GM12891 (cell line): ENCODE results near the gene TNS3.

Experiments used
- DNase-seq: peaks from one replicate; pipeline ENCODE4 v3.0.0; 2011; ENCODE audit warnings: low spot score; ENCODE audit not compliant: insufficient read length
- FAIRE-seq: peaks from 2 replicates; lab custom pipeline; 2011; peaks lifted over from hg19 to GRCh38; lab: Jason Lieb, UNC
- PAX5 ChIP-seq: IDR thresholded peaks from 2 replicates; pipeline ENCODE4 v1.6.1; 2011; ENCODE audit warnings: low read length, moderate library complexity, mild to moderate bottlenecking; ENCODE audit not compliant: insufficient read depth, severe bottlenecking
- POLR2A ChIP-seq: IDR thresholded peaks from 2 replicates; pipeline ENCODE4 v1.6.1; 2011; ENCODE audit warnings: low read depth, low read length, control low read depth
- POLR2AphosphoS5 ChIP-seq: IDR thresholded peaks from 2 replicates; pipeline ENCODE4 v1.6.1; 2011; ENCODE audit warnings: low read depth, low read length, control low read depth
- POU2F2 ChIP-seq: IDR thresholded peaks from 2 replicates; pipeline ENCODE4 v1.6.1; 2011; ENCODE audit warnings: low read depth, mild to moderate bottlenecking, control low read depth, low read length, moderate library complexity
- SPI1 ChIP-seq: IDR thresholded peaks from 2 replicates; pipeline ENCODE4 v1.6.1; 2011; ENCODE audit warnings: low read depth, low read length, control low read depth
- TAF1 ChIP-seq: IDR thresholded peaks from 2 replicates; pipeline ENCODE4 v1.6.1; 2011; ENCODE audit warnings: low read depth, low read length, control low read depth

The TNS3 gene

DNA sequence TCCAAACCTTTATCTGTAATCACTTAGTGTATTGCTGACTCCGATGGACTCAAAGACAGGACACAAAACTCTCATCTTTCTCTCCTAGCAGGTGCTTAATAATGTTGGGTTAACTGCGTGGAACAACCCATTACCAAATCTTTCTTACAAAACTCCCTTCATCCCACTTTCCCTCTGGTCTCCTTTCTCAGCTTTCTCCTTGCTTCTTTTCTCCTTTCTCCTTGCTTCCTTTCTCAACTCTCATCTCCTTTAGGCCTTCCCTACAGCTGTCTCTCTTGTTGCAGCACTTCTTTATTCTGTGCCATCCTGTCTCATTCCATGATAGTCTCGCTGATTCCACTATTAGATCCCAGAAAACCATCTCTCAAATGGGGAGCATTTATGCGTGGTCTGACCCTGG, 67.5 kb downstream of the TNS3 start:
- FAIRE-seq (no peak), DNase-seq (no peak)
- TF ChIP-seq TAF1 (no peak), POLR2AphosphoS5 (no peak), SPI1 (no peak), PAX5 (no peak), POLR2A (no peak)

DNA sequence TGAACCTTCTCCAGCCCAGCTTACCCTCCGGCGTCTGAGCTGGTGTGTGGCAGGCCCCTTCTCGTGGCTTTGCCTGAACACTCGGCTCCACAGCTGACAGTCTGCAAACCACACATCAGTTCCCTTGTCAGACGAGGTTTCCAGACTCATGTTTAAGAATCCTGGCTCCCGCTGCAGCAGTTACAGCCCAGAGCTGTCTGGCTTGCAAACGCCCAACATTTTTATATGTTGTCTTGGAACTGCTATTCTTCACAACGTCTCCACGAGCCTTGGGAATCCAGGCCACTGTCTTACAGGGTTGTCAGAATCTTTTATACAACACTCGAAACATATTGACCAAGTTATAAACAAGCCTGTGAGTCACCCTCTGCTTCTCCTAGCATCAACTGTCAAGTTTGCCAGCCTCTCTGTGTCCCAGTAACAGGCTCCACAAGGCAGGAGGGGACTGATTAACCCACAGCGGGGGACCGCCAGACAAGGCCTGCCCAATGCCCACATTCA, 68.1 kb downstream of the TNS3 start:
- TF ChIP-seq POLR2AphosphoS5 (no peak), POU2F2 (no peak), TAF1 (no peak), POLR2A (no peak), PAX5 (no peak), SPI1 (no peak)
- no peak for DNase-seq
- no peak for FAIRE-seq

DNA sequence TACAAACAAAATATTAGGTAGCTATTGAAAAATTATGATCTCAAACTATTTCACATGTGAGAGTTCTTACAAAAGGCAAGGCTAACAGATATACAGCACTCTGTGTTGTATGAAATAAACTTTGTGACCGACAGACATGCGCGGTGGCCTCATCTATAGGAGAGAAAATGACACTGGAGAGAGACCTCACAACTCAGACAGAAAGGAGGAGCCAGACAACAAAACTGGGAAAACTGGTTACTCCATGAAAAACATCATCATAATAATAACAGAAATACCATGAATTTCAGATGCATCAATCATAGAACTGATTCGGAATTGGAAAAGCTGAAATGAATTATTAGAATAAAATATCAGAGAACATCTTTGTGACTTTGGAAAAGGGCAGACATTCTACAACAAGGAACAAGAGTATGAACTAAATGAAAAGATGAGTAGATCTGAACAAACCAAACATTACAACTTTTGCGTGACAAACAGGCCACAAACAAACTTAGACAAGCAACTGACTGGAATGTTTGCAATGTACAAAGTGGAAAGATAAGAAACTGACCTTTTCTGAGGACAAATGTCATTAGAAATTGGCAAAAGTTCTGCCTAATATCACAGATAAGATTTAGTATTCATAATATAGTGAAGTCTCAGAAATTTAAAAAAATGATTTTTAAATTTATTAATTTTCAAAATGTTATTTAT, 69.3 kb downstream of the TNS3 start:
- TF ChIP-seq POU2F2, result no peak
- TF ChIP-seq PAX5, result no peak
- no peak for TF ChIP-seq POLR2A
- no peak for TF ChIP-seq POLR2AphosphoS5
- TF ChIP-seq SPI1, result no peak
- no peak for TF ChIP-seq TAF1
- no peak for DNase-seq
- no peak for FAIRE-seq

DNA sequence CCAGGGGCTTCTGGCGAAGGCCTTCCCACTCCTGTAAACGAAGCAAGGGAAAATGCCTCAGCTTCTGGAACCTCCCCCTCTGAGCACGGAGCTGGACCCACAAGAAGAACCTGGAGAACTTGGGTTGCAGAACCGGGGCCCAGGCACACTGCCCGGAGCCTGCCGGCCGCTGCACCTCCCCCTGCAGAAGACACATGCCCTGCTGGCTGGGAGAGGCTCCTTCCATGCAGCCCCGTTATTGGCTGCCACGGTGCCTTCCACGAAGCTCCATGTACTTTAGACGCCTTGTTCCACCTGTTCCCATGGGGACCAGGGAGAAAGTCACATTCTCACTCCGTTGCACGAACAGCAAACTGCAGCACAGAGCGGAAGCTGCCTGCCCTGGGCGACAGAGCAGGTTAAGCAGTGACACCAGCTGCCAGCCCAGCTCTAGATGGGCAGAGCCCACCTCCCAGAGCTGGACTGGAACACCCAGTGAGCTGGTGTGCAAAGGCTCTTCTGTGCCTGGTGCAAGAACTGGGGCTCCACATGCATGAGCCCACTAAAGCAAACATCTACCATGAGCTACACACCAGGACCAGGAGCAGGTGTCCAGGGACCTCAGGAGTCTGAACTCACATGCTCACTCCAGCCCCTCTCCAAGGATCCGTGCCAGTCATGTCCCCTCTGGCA, 70.1 kb downstream of the TNS3 start:
- DNase-seq (no peak), FAIRE-seq (no peak)
- no peak for TF ChIP-seq POU2F2
- TF ChIP-seq TAF1, result no peak
- TF ChIP-seq POLR2A, result no peak
- no peak for TF ChIP-seq SPI1
- no peak for TF ChIP-seq PAX5
- no peak for TF ChIP-seq POLR2AphosphoS5

DNA sequence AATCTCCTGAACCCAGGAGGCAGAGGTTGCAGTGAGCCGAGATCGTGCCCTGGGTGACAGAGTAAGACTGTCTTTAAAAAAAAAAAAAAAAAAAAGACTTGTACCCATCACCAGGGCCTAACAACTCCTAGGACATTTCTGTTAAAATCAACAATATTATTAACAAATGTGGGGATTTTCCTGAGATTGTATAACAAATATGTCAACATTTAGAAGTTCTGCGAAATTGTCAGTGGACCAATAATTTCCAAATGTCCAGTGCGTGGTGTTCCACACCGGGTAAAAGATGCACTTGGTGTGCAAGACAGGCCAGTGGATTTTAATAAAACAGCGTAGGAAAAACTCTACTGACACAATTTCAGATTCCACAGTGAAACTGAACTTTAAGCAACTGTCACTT, 71.1 kb downstream of the TNS3 start:
- DNase-seq, result no peak
- FAIRE-seq, result no peak
- no peak for TF ChIP-seq POLR2A
- no peak for TF ChIP-seq SPI1
- no peak for TF ChIP-seq PAX5
- TF ChIP-seq POU2F2, result no peak
- TF ChIP-seq TAF1, result no peak
- TF ChIP-seq POLR2AphosphoS5, result no peak

DNA sequence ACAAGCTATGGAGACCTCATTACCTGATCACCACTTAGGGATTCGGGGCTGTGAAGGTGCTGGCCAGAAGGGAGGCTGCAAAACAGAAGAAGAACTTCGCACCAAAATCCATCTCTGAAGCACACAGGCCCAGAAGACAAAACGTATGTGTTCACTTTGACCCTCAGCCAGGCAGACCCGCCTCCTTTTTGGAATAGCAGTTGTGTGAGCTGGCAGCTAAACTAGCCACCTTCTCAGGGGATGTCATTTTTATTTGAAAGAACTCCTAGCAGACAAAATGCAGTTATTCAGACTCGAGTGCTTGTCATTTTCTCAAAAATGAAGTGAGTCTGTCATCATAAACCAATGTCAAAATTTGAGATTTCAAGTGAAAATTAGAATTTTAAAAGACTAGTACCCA, 71.7 kb downstream of the TNS3 start:
- DNase-seq (no peak), FAIRE-seq (no peak)
- TF ChIP-seq PAX5 (no peak), POU2F2 (no peak), POLR2A (no peak), POLR2AphosphoS5 (no peak), SPI1 (no peak), TAF1 (no peak)

DNA sequence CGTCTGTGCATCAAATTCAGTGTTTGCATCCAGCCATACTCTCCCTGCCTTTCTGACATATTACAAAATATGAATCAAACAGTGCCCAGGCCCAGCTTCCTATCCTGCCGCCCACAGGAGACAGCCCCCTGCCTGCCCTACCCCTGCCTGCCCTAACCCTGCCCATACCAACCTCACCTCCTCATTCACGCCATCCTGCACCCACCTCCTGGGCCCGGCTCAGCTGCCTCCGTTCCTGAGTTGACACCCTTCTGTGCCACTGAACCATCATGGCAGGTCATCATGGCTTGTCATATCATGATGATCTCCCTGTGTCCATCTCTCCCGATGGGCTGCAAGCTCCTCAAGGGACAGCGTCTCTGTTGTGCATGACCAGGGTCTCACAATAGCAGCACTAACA, 72.3 kb downstream of the TNS3 start:
- FAIRE-seq (no peak), DNase-seq (no peak)
- TF ChIP-seq PAX5, result no peak
- TF ChIP-seq POLR2AphosphoS5, result no peak
- no peak for TF ChIP-seq POLR2A

DNA sequence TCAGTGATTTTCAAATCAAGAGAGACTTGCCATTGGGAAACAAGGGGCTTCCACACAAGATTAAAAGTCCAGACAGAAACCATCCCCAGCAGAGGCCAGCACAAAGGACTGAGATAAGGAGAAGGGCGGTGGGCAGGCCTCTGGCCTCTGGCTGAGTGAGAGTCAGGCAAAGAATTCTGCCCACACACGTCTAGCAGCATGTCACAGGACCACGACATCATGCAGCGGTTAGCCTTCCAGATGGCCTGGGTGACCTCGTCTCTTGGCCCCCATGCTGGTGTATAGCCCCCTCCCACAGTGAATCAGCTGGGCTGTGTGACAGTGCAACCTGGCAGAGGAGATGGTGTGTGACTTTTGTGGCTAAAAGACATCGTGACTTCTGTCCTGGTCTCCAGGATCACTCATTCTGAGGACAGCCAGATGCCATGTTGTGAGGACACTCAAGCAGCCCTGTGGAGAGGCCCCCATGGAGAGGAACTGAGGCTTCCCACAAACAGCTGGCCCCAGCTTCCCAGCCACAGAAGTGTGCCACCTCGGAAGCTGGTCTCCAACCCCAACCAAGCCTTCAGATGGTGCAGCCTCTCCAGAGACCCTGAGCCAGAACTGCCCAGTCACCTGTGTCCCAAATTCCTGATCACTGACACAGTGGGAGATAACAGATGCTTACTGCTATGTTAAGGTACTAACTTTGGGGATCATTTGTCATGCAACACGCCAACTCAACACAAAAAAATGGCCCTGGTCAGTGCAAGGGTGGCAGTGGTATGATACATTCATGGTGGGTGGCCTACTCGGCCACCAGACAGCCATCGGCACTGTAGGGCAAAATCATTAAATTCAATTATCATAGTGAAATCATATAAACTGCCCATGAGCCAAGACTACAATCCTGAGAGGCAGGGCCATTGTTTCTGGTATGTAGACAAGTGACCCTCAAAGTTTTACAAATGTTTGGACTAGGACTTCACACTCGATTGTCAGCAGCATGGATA, 73.2 kb downstream of the TNS3 start:
- FAIRE-seq (no peak), DNase-seq (no peak)
- TF ChIP-seq POLR2A, result no peak
- TF ChIP-seq POLR2AphosphoS5, result no peak
- TF ChIP-seq SPI1, result no peak
- no peak for TF ChIP-seq TAF1
- TF ChIP-seq PAX5, result no peak
- TF ChIP-seq POU2F2, result no peak

DNA sequence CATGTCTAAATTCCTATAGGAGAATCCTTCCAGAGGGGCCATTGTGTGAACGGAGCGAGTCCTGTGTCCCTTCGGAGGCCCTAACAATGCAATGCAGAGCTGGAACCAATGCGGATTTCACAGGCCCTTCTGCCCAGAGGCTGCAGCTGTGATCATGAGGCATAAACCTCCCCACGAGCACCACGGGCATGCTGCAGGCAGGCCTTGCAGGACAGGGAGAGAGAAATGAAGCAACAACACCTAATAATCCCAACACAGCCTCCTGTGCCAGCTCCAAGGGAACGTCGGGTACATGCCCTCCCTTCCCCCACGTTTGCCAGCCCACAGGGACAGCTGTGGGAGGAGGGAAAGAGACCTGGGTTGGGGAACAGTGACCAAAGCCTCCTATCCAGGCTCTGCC, 74.4 kb downstream of the TNS3 start:
- no peak for FAIRE-seq
- TF ChIP-seq SPI1 (no peak), TAF1 (no peak), PAX5 (no peak), POU2F2 (no peak), POLR2A (no peak), POLR2AphosphoS5 (no peak)
- DNase-seq, result no peak
